ENCODE results near the gene PRCD. TPM values are rescaled to one million over a fixed set of nuclear protein-coding genes. Genes with fewer than 3 reads are reported as not detected.
"Not testable (repeated sequence)": the region's sequence is repeated elsewhere in the genome, so short reads cannot be mapped to it uniquely, and the experiment has no call there.

Gene PRCD
- total RNA-seq, 2 donors from 2014 or later: 1.9 to 2.4 TPM

- no peaks in the 10 kb centered on the region for H3K36me3 ChIP-seq
- H3K27me3 ChIP-seq (replicated peaks; ENCODE audit: insufficient read depth): no peaks in the 10 kb centered on the region
- no peak for ATAC-seq (ENCODE audit: insufficient number of reproducible peaks, low FRiP score, low read depth)
- H3K4me3 ChIP-seq: no peak overlapping the region
- TF ChIP-seq CTCF (IDR thresholded peaks at IDR 0.05): no peak
- H3K4me1 ChIP-seq (ENCODE audit: control insufficient read depth in 1 of 2, low read depth in 2 of 2): peaks cover 3 to 6% of the 10 kb centered on the region in 2 donors
- DNase-seq (ENCODE audit: low spot score): no peak
- H3K9me3 ChIP-seq: no peaks in the 10 kb centered on the region
- no peak overlapping the region for H3K27ac ChIP-seq
These were observed 27.2 kb upstream of the PRCD start for GRCh38 chr17:76512366-76513305.

- H3K27ac ChIP-seq: no peak overlapping the region
- H3K27me3 ChIP-seq (replicated peaks; ENCODE audit: insufficient read depth): no peaks in the 10 kb centered on the region
- no peak for ATAC-seq (ENCODE audit: insufficient number of reproducible peaks, low FRiP score, low read depth)
These were observed 26.5 kb upstream of the PRCD start for GRCh38 chr17:76513306-76513692.

GRCh38 chr17:76514355-76514754, 25.5 kb upstream of the PRCD start:
- H3K9me3 ChIP-seq; H3K4me3 ChIP-seq; H3K27ac ChIP-seq; ATAC-seq (ENCODE audit: insufficient number of reproducible peaks, low FRiP score, low read depth); DNase-seq (ENCODE audit: low spot score); H3K4me1 ChIP-seq (ENCODE audit: control insufficient read depth in 1 of 2, low read depth in 2 of 2); H3K36me3 ChIP-seq; H3K27me3 ChIP-seq (replicated peaks; ENCODE audit: insufficient read depth): not testable (repeated sequence)

More at GRCh38 chr17:76513306-76513692, 26.5 kb upstream of the PRCD start:
- Histone ChIP-seq H3K36me3 (no peaks in the 10 kb centered on the region), H3K9me3 (no peaks in the 10 kb centered on the region), H3K4me3 (no peak overlapping the region), H3K4me1 (ENCODE audit: control insufficient read depth in 1 of 2, low read depth in 2 of 2) (peaks cover 3 to 6% of the 10 kb centered on the region in 2 donors)
- no peak for TF ChIP-seq CTCF (IDR thresholded peaks at IDR 0.05)
- no peak for DNase-seq (ENCODE audit: low spot score)

- DNase-seq (ENCODE audit: low spot score): peak; percentile 72
These were observed 24.4 kb upstream of the PRCD start for GRCh38 chr17:76515274-76515949.

GRCh38 chr17:76517638-76518038, 22.2 kb upstream of the PRCD start:
- Histone ChIP-seq H3K9me3 (no peaks in the 10 kb centered on the region), H3K36me3 (no peaks in the 10 kb centered on the region), H3K4me1 (ENCODE audit: control insufficient read depth in 1 of 2, low read depth in 2 of 2) (peaks cover 3 to 6% of the 10 kb centered on the region in 2 donors), H3K4me3 (no peak overlapping the region), H3K27ac (no peak overlapping the region), H3K27me3 (replicated peaks; ENCODE audit: insufficient read depth) (no peaks in the 10 kb centered on the region)
- ATAC-seq (ENCODE audit: insufficient number of reproducible peaks, low FRiP score, low read depth) (no peak), DNase-seq (ENCODE audit: low spot score) (no peak)
- no peak for TF ChIP-seq CTCF (IDR thresholded peaks at IDR 0.05)

More at GRCh38 chr17:76515274-76515949, 24.4 kb upstream of the PRCD start:
- no peak for TF ChIP-seq CTCF (IDR thresholded peaks at IDR 0.05)
- Histone ChIP-seq H3K36me3 (no peaks in the 10 kb centered on the region), H3K27me3 (replicated peaks; ENCODE audit: insufficient read depth) (no peaks in the 10 kb centered on the region), H3K9me3 (no peaks in the 10 kb centered on the region), H3K4me1 (ENCODE audit: control insufficient read depth in 1 of 2, low read depth in 2 of 2) (peaks cover 3 to 6% of the 10 kb centered on the region in 2 donors), H3K4me3 (peak overlapping the region; percentile 64), H3K27ac (peak overlapping the region; percentile 59 to 77)
- ATAC-seq (ENCODE audit: insufficient number of reproducible peaks, low FRiP score, low read depth): peak; percentile 66
